ENCODE results near the gene CRY2.
A peak's percentile ranks its signal among the peaks of the same experiment; 100 is the strongest.
"Not testable (repeated sequence)": the region's sequence is repeated elsewhere in the genome, so short reads cannot be mapped to it uniquely, and the experiment has no call there.

Gene CRY2

DNA sequence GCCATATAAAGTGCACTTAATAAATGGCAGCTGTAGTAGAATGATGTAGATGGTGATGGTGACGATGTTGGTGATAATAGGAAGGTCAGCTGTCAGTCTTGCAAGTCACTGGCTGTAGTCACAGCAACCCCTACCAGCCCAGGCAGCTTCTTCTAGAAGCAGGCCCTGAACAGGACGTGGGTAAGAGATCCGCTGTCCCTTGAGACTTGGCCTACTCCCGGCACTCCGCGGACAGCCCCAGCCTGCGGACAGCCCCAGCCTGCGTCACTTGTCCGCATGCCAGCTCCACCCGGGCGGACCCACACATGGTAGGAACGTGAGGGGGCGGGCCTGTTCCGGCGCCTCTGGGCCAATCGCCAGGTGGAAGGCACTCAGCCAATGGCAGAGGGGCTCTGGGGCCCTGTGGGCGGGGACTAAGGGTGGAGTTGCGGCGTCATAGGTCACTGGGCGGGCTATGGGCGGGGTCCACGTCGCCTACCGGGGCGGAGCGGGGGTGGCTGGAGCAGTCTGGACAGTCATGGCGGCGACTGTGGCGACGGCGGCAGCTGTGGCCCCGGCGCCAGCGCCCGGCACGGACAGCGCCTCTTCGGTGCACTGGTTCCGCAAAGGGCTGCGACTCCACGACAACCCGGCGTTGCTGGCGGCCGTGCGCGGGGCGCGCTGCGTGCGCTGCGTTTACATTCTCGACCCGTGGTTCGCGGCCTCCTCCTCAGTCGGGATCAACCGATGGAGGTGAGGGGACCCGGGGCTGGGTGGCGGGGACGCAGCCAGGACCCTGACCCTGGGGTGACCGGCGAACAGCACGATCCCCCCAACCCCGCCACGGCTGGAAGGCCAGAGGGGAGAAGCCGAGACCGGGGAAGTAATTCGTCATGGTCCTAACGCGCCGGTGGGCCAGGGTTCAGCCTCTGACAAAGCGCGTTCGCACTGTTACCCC is at the start of gene CRY2:
TSS of gene CRY2 (plus strand) at position 502 of the 937 bp plus-strand sequence. CDS start at position 518, 16 bp downstream.
- peak; percentile 100 for DNase-seq

DNA sequence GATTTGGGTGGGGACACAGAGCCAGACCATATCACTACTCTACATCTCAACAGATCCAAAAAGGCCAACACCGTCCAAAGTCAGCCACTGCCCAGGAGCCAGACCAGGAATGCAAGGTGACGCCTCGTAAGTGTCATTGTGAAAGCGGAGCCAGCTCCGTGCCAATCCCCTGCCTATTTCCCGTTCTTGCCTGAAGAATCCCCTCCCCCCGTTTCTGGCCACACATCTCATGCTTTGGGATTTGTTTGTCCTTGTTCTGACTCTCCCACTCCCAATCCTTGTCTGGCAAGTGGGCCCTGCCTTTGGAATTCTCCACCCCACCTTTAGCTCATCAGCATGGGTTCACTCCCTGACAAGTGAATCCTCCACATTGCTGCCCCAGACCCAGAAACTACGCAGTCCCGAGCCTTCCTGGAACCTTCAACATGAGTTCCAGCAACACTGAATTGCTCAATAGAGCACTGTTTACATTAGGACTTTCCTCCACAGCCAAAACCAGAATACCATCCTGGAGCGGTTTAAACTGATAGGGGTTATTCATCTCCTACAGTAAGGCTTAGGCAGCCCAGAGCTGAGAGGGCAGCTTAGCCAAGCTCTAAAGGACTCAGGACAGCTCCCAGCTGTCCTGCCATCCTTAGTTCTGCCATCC is 48.4 kb upstream of the CRY2 start:
- DNase-seq = no peak

DNA sequence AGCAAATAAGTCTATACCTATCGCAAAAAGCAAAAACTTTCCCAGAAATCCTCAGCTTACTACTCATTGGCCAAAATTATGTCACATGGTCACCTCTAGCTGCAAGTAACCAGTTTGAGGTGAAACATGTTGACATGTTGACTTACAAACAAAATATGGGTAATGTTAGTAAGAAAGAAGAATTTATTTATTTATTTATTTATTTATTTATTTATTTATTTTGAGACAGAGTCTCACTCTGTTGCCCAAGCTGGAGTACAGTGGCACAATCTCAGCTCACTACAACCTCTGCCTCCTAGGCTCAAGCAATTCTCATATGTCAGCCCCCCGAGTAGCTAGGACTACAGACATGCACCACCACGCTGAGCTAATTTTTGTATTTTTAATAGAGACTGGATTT is 47.7 kb upstream of the CRY2 start:
- no peak for DNase-seq

DNA sequence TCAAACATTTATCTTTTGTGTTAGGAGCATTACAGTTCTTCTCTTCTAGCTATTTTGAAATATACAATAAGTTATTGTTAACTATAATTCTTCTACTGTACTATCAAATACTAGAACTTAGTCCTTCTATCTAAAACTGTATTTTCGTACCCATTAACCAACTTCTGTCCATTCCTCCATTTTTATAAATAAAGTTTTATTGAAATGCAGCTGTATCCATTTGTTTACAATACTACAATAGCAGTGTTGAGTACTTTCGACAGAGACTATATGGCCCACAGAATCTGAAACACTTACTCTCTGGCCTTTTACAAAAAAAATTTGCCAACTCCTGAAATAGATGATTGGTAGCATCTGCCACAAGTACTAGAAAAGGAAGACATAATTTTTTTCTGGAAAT is 47.0 kb upstream of the CRY2 start:
- DNase-seq = no peak

DNA sequence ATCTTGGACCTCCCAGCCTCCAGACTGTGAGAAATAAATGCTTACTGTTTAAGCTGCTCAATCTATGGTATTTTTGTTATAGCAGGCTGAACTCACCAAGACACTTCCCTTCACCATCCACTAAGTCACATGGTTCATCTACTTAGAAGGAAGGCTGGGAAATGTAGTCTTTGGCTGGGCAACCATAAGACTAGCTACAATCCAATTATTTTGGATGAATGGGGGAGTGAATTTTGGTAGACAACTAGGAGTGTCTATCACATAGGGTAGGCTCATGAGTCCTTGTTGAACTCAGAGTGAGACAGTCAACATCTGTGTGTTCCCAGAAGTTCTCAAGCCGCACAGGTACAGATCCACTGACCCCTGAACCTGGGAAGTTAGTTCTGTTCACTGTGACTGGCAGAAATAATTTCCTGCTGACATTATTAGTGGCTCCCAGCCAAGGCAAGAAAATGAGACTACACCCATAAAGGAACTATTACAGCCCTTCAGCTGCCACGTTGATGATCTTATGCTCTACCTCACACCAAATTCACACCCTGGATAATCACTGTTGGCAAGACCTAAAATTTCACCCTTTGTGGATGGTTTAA is 45.5 kb upstream of the CRY2 start:
- DNase-seq = no peak

DNA sequence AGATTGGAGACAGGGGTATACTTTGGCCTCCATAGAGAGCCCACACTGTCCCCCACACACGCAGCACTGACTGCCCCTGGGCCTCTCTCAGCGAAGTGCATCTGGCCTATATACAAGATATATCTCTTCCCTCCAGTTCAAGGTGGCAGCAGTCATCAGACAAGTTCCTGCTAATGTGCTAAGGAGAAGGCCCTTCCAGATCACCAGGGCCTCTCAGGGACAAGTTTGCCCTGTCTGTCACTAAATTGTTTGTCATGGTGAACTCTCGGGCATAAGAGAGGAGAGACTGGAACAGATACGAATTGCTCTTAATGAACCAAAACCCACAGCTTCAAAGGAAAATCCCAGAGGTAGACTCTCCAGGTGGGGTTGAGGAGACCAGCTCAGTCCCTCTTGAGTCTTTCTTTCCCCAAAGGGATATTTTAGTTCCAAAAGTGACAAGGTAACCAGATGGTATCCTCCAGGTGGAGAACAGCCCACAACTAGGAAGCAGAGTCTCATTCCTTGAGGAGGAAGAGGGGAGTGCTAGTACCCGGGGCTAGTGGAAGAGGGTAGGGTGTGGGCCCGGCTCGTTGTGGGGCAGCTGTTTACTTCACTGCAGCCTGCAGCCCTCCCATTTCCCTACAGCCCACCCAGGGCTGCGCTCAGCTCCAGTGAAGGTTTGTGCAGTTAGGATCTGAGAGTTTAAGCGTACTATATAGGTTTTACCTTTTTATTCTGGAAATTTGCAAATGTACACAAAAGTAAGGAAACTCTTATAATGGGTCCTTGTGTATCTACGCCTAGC is 44.6 kb upstream of the CRY2 start:
- DNase-seq = no peak

DNA sequence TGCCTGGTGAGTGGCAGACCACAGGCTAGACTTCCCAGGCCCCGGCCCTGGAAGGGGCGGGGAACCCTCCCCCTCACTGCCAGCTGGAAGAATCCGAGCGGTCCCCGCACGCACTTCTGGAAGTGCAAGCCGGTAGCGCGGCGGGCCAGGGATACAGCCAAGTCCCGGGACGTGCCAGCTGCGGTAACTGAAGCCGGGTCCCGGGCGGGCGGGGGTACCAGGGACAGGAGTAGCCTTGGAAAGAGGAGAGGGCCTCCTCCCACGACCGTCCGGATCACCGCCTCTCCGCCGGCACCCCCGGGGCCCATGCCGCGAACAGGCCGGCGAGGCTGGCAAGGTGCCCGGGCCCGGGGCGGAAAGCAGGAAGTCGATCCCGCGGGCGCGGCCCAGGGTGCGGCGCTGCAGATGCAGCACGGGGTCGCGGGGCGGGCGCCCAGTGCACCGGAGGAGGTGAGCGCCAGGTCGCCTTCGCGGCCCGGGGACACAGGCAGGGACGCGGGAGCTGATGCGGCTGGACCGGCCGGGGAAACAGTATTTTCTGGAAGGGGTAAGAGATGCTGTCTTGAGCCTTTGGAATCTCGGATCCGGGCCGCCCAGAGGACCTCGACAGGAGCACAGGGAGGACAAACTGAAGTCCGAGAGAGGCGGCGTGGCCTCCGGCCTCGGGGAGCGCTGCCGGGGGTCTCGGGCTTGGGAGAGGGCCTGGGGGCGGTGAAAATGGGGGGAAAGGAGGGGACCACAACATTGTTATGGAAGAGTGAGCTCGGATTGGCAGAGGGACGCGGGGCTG is 43.1 kb upstream of the CRY2 start:
- peak; percentile 76 for DNase-seq

DNA sequence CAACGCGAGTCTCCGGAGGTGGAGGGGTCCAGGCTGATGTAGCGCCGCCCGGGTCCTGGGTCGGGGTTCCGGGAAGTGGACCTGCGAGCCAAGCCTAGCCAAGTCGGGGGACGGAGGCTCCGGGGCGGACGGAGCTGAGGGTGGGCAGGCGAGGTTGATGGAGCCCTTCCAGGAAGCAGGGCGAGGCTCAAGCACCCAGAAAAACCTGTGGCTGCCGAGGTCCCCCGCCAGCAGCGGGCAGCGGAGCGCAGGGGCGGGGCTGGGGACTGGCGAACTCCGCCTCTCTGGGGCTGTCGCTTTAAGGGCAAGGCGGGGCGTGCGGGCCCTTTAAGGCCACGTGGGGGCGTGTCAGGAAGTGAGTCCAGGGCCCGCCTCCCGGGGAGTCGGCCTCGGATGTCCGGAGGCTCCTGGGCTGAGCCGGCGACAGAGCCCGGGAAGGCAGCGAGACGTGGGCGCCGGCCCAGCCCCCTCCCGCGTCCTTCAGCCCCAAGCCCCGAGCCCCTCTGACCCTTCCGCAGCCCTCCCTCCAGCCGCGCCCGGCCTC is 42.4 kb upstream of the CRY2 start, which contains the start of gene SLC35C1:
TSS of gene SLC35C1 (plus strand) at position 389 of the 544 bp plus-strand sequence. CDS start 653 bp downstream, outside the sequence.
- DNase-seq = peak; percentile 98

DNA sequence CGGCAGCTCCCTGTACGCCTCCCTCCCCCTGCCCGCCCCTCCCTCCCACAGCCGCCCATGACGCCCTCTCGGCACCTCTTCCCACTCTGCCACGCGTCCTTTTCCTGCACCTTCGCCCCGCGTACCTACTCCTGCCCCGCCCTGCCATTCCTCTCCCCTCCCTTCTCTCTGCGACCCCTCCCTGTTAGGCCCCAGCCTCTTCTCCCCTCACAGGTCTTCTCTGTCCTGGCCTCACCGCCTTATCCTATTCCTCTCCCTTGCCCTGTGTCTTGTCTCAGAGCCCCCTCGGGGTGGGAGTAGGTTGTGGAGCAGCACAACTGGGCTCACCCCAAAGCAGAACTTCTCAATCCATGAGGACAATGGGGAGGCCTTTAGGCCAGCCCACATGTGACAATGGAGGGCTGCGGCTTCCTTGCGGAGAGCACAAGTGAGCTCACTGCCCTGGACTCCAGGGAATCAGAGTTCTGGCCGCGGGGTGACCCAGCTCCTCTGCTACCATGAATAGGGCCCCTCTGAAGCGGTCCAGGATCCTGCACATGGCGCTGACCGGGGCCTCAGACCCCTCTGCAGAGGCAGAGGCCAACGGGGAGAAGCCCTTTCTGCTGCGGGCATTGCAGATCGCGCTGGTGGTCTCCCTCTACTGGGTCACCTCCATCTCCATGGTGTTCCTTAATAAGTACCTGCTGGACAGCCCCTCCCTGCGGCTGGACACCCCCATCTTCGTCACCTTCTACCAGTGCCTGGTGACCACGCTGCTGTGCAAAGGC is 41.8 kb upstream of the CRY2 start:
- DNase-seq = peak; percentile 32

DNA sequence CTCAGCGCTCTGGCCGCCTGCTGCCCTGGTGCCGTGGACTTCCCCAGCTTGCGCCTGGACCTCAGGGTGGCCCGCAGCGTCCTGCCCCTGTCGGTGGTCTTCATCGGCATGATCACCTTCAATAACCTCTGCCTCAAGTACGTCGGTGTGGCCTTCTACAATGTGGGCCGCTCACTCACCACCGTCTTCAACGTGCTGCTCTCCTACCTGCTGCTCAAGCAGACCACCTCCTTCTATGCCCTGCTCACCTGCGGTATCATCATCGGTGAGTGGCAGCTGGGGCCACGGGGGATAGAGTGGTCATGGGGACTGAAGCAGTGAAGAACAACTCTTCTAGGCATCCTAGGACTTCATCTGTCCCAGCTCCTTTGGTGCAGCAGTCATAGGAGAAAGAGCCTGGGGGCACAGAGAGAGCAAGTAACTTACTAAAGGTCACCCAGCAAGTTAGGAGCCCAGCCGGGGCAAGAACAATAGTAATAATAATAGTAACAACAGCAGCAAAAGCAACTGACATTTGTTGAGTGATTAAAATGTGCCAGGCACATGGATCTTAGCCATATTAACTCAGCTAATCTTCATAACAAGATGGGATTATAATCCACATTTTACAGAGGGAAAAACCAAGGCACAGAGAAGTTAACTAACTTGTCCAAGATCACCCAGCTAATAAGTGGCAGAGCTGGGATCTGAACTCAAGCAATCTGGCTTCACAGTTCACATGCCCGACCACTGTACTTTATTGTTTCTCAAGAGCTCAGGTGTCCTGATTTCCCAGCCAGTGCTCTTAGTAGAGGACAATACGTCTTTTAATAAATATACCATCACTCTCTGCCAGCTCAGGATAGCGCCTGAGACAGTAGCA is 41.0 kb upstream of the CRY2 start:
- no peak for DNase-seq

DNA sequence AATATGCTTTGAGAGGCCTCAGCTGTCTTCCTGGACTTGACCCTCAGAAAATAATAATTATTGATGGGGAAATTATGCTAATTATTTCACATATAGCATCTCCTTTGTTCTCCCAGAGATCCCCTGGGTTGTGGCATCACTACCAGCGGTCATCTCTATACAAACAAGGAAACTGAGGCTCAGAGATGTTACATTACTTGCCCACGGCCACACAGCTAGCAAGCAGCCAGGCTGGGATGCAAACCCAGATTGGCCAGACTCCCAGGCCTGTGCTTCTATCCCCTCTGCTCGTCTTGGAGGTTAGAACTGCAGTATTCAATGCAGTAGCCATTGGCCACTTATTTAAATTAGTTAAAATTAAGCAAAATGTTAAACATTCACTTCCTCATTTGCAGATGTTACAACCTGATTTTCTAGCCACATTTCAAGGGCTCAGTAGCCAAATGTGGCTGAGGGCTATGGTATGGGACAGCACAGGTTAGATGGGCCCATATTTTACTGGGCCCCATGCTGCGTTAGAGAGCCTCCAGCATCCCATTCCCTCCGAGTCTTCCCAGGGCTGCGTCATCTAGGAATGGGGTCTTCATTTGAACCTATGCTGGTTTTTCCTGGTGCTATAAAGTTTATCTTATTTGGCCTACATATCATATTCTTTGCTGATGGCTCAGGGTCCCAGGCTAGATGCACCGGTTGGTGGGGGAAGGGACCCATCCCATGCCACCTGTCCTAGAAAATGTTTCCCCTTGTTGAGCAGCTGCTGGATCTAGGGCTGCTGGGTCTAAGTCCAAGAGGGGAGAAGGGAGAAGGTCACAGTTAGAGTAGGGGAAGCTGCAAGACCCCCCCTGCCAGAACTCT is 40.1 kb upstream of the CRY2 start:
- DNase-seq = no peak

DNA sequence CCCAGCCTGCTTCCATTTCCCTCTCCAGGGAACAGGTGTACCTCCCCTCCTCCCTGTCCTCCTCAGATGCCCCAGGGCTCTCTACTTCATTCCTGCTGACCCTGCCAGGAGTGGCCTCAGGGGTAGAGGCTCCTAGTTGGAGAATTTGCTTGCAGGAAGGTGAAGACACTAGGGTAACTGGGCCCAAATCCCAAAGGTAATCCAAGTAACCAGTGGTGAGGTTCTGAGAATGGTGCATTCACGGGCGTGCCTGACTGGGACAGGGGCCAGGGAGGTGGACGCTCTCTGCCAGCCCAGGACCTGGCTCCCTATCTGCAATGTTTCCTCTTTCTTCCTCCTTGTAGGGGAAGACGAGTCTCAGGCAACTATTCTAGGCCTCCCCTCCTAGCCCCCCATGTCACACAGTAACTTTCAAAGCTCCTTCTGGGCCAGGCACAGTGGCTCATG is 39.5 kb upstream of the CRY2 start:
- no peak for DNase-seq

DNA sequence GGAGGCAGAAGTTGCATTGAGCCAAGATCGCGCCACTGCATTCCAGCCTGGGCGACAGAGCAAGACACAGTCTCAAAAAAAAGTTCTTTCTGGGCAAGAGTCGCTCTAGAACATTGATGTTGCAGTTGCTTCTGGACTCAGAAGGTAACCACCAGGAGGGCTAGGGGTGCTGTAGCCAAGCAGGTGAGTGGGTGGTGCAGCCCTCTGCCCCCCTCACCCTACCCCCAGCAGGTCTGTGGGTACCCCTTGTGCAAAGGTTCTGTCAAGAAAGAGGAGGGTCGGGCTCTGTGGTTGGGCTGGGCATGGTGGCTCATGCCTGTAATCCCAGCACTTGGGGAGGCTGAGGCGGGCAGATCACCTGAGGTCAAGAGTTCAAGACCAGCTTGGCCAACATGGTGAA is 38.8 kb upstream of the CRY2 start:
- DNase-seq = not testable (repeated sequence)

DNA sequence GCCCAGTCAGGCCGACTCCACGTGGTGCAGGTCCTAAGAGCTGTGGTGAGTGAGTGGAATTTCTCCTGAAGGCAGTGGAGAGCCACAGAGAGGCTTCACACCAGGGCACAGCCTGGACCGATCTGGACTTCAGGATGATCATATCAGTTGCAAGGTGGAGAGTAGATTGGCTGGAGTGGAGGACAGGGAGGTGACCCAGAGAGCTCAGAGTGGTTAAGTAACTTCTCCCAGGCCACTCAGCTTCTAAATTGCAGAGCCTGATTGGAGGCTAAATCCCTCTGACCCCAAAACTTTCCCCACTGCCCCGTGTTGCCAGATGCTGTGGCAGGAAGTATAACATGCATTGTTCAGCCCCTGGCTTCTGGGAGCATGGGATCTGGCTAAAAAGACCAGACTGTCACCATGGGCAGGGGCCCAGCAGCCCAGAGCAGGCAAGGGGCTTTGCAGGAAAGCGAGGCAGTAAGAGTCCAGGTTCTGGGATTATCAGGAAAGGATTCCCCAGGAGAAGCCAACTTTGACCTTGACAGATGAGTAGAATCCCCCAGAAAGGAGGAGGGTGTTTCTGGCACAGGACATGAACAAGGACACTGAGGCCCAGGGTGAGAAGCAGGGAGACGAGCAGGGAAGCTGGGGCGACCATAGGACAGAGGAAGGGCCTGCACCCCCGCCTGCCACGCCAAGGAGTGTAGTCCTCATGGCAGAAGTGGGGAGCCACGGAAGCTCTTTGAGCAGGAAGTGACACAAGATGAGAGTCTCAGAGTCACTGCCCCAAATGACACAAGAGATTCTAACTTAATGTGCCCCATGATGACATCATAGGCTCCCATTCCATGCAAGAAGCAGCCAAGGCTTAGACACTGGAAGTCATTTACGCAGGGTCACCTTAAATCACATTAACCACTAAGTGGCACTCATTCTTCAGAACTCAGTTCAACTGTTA is 37.5 kb upstream of the CRY2 start:
- no peak for DNase-seq

DNA sequence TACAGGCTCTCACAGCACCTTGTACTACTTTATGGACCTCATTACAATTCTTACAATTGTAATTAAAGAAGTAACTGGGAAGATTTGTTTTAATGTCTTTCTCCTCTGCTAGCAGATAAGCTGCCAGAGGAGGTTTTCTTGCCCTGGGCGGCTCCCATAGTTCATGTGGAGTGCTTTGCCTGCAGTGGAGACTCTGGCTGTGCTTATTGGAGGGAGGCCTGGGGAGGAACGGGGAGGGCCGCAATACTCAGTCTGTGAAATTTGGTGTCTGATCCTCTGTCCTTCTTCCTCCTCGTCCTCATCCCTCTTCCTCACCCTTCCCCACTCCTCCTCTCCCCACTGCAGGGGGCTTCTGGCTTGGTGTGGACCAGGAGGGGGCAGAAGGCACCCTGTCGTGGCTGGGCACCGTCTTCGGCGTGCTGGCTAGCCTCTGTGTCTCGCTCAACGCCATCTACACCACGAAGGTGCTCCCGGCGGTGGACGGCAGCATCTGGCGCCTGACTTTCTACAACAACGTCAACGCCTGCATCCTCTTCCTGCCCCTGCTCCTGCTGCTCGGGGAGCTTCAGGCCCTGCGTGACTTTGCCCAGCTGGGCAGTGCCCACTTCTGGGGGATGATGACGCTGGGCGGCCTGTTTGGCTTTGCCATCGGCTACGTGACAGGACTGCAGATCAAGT is 36.7 kb upstream of the CRY2 start:
- no peak for DNase-seq

DNA sequence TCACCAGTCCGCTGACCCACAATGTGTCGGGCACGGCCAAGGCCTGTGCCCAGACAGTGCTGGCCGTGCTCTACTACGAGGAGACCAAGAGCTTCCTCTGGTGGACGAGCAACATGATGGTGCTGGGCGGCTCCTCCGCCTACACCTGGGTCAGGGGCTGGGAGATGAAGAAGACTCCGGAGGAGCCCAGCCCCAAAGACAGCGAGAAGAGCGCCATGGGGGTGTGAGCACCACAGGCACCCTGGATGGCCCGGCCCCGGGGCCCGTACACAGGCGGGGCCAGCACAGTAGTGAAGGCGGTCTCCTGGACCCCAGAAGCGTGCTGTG is 36.2 kb upstream of the CRY2 start:
- no peak for DNase-seq

All from stimulated activated CD8-positive, alpha-beta memory T cell treated with anti-CD3 and anti-CD28 coated beads, Interleukin-4, amount 100 ng/mL, for 48 hours (primary cell).